Stimulated activated CD8-positive, alpha-beta memory T cell treated with anti-CD3 and anti-CD28 coated beads, Interleukin-7, amount 100 ng/mL, for 48 hours (primary cell): ENCODE results near the gene PRKCQ.
A peak's percentile ranks its signal among the peaks of the same experiment; 100 is the strongest.

Source experiments
- DNase-seq, 2 donors: peaks; one replicate each; pipeline ENCODE4 v3.0.0-alpha.2; 2020; ENCODE audit warnings: low read depth in 1 of 2; ENCODE audit errors: extremely low read depth in 1 of 2

The PRKCQ gene

GRCh38 chr10:6528198-6528950 is 51.7 kb downstream of the PRKCQ start:
- no peak for DNase-seq

- DNase-seq = no peak
These were observed 54.4 kb downstream of the PRKCQ start for GRCh38 chr10:6525599-6526165.

GRCh38 chr10:6522230-6522629 is 57.8 kb downstream of the PRKCQ start:
- no peak for DNase-seq

GRCh38 chr10:6520138-6520537 is 59.9 kb downstream of the PRKCQ start:
- no peak for DNase-seq

GRCh38 chr10:6518791-6519429 is 61.2 kb downstream of the PRKCQ start:
- DNase-seq = no peak

GRCh38 chr10:6516929-6517284 is 63.2 kb downstream of the PRKCQ start:
- no peak for DNase-seq

GRCh38 chr10:6516281-6516928 is 63.7 kb downstream of the PRKCQ start:
- DNase-seq = no peak

GRCh38 chr10:6514844-6515780 is 65.0 kb downstream of the PRKCQ start:
- DNase-seq = no peak

GRCh38 chr10:6514180-6514579 is 65.9 kb downstream of the PRKCQ start:
- no peak for DNase-seq

- no peak for DNase-seq
These were observed 66.6 kb downstream of the PRKCQ start for GRCh38 chr10:6513476-6513875.

GRCh38 chr10:6512182-6512581 is 67.9 kb downstream of the PRKCQ start:
- DNase-seq = no peak

GRCh38 chr10:6511347-6511746 is 68.7 kb downstream of the PRKCQ start:
- DNase-seq = no peak

GRCh38 chr10:6507311-6507710 is 72.8 kb downstream of the PRKCQ start:
- DNase-seq = peak in 1 of 2 donors; percentile 61

- DNase-seq = no peak
These were observed 74.8 kb downstream of the PRKCQ start for GRCh38 chr10:6505300-6505699.

- DNase-seq = no peak
These were observed 75.8 kb downstream of the PRKCQ start for GRCh38 chr10:6504296-6504695.

GRCh38 chr10:6503171-6503570 is 76.9 kb downstream of the PRKCQ start:
- no peak for DNase-seq

- no peak for DNase-seq
These were observed 78.1 kb downstream of the PRKCQ start for GRCh38 chr10:6501931-6502330.

GRCh38 chr10:6499974-6500373 is 80.1 kb downstream of the PRKCQ start:
- no peak for DNase-seq

- DNase-seq = no peak
These were observed 81.3 kb downstream of the PRKCQ start for GRCh38 chr10:6498771-6499170.

GRCh38 chr10:6497620-6498019 is 82.5 kb downstream of the PRKCQ start:
- DNase-seq = no peak
